HFF-Myc (cell line): ENCODE measurements around the gene DEPP1.

ENCODE experiments used
- DNase-seq: peaks from one replicate; pipeline ENCODE4 v3.0.0-alpha.2; 2011; ENCODE audit warnings: low read depth; ENCODE audit errors: extremely low read depth
- H3K4me3 ChIP-seq: replicated peaks from 2 replicates; pipeline ENCODE4 v1.5.1; 2011; ENCODE audit warnings: low read depth, mild to moderate bottlenecking, control low read depth, low read length
- CTCF ChIP-seq: IDR thresholded peaks from 2 replicates; pipeline ENCODE4 v1.5.1; 2012; ENCODE audit warnings: mild to moderate bottlenecking, low read depth, low read length, control low read depth; ENCODE audit errors: missing control alignments

Gene DEPP1

GRCh38 chr10:44979281-44980191 is 927 bp upstream of the DEPP1 start:
- no peak for TF ChIP-seq CTCF
- no peak for DNase-seq
- H3K4me3 ChIP-seq: no peak overlapping the region

- TF ChIP-seq CTCF: no peak
- no peak overlapping the region for H3K4me3 ChIP-seq
Measured at GRCh38 chr10:44978213-44978569, 418 bp downstream of the DEPP1 start.

DNA sequence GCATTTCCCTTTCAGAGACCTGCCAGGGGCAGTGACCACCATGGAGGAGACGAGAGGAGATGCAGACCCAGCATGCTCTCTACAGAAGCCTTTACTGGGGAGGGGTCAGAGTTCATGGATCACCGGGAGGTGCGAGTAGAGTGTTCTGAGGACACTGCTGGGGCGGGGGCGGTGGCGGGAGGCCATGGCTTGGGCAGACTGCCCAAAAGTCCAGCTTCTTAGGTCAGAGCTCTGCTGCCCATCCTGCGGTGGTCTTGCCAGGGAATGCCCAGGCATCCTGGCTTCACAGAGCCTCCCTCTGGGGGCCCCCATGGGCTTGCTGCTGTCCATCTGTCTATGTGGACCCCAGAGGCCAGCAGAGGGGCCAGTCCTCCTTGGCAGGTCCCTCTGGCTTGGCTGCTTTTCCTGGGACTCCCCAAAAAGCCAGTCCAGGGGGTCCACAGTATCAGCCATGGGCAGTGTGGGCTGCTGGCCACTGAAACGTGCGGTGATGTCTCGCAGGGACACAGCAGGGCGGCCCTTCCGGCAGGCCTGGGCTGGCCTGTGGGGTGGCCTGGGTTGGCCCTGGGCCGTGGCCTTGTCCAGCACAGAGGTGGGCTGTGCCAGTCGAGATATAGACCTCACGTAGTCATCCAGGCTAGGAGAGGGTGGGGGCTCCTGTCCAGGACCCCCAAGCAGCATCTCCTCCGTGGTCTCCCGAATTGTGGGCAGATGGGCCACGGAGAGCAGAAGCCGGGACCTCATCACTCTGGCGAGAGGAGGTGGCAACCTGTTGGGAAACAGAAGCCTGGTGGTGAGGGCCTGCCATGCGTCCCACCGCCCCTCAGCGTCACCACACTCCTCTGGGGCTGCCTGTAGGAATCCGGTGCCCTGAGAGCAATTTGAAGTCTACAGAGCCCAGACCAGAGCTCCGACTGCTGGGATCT is 1.1 kb downstream of the DEPP1 start:
- H3K4me3 ChIP-seq: no peak overlapping the region

More at GRCh38 chr10:44978213-44978569, 418 bp downstream of the DEPP1 start:
- DNase-seq: no peak

DNA sequence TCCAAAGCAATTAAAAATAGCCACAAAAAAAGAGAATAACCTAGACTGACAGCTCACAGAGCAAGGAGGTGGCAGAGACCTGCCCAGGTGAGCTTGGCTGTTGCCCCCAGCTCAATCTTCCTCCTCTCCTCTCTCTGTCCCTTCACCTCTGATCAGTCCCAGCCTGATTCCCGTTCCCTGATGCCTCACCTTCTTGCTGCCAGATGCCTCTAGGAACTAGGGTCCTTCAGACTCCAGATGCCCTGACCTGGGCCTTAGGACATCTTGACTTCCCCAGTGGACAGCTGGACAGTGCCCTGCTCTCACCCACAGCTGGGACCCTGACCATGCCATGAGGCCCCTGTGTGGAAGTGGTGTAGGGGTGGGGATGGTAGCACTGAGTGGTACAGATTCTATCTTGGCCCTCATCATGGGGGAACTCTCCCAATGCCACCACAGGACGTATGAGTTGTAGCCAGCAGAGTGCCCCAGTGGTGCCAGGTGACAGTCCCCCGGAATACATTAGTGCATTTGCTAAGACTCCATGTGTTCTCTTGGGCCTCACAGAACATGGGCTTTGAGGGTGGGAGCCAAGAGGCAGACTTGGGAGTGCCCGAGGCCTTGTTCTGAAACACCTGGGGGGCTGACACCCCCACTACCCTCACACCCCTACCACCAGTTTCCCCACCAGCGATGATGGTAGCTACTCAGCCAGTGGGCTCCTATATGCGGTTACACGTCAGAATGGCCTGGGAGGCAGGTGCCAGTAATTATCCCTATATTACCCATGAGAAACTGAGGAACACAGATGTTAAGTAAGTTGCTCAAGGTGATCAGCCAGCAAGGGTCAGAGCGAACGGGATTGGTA is 2.0 kb downstream of the DEPP1 start:
- no peak overlapping the region for H3K4me3 ChIP-seq

More for the DNA sequence above, 1.1 kb downstream of the DEPP1 start:
- DNase-seq: no peak
- no peak for TF ChIP-seq CTCF

GRCh38 chr10:44975431-44976331 is 2.9 kb downstream of the DEPP1 start:
- H3K4me3 ChIP-seq: no peak overlapping the region

More for the DNA sequence above, 2.0 kb downstream of the DEPP1 start:
- no peak for DNase-seq
- no peak for TF ChIP-seq CTCF

More at GRCh38 chr10:44975431-44976331, 2.9 kb downstream of the DEPP1 start:
- DNase-seq: no peak
- TF ChIP-seq CTCF: no peak
